HepG2 (cell line): Measurements from ENCODE around the gene GAL3ST2. TPM values are rescaled to one million over a fixed set of nuclear protein-coding genes. Genes with fewer than 3 reads are reported as not detected.
A peak's percentile ranks its signal among the peaks of the same experiment; 100 is the strongest.

Source experiments
- ATAC-seq: fragments of 200-7000 bp; cut with Tn5 transposase; 3 replicates; pipeline ENCODE4 v1.9.1; 2020; ENCODE audit warnings: mild to moderate bottlenecking, moderate library complexity
- BruUV-seq: library from RNA; stranded (reverse); fragments of 400-500 nt; replicated peaks from 2 replicates; lab custom pipeline; 2021; lab: Mats Ljungman, UMichigan
- CTCF ChIA-PET: fragments of 300-600 bp; formaldehyde crosslinking; extraction: SDS; loops from one replicate; lab custom pipeline; 2021; ENCODE audit warnings: low total read pairs, inconsistent platforms, low intra/inter-chr PET ratio; lab: Yijun Ruan, JAX
- POLR2A ChIA-PET: fragments of 350-600 bp; sonication (Branson Sonifier 250); formaldehyde crosslinking; loops from one replicate; lab custom pipeline; 2020; ENCODE audit warnings: antibody characterized with exemption, inconsistent platforms; lab: Yijun Ruan, JAX
- DNase-seq: peaks from one replicate; pipeline ENCODE4 v3.0.0-alpha.2; 2015; ENCODE audit warnings: low spot score
- FAIRE-seq: peaks from 3 replicates; lab custom pipeline; 2011; peaks lifted over from hg19 to GRCh38; lab: Jason Lieb, UNC
- H2AFZ ChIP-seq: one replicate; pipeline ENCODE4 v1.6.1; 2011; ENCODE audit warnings: low read length, inconsistent platforms
- H3K27ac ChIP-seq: fragments of 300-600 bp; 3 replicates; pipeline ENCODE4 v1.8.0; 2011; ENCODE audit warnings: mixed run types, mild to moderate bottlenecking, mixed read lengths, low read length, inconsistent platforms; ENCODE audit not compliant: insufficient read depth; ENCODE audit errors: extremely low read length
- H3K27me3 ChIP-seq, 2 experiments: fragments of 200-600 bp in 1 of 2; 2 replicates in 1 of 2; 3 replicates in 1 of 2; pipeline versions ENCODE4 v1.6.0 to v1.8.0; 2011; ENCODE audit warnings: low read length in 2 of 2, mild to moderate bottlenecking in 2 of 2, moderate library complexity in 2 of 2, inconsistent platforms in 1 of 2; ENCODE audit not compliant: insufficient read depth in 2 of 2, control insufficient read depth in 1 of 2
- H3K36me3 ChIP-seq, 2 experiments: fragments of 200-600 bp in 1 of 2; replicated peaks in 1 of 2; 2 replicates in 1 of 2; 3 replicates in 1 of 2; pipeline versions ENCODE4 v1.5.1 to v1.8.0; 2011; ENCODE audit warnings: low read length in 2 of 2, inconsistent platforms in 1 of 2; ENCODE audit not compliant: insufficient read depth in 2 of 2, control insufficient read depth in 1 of 2
- H3K4me1 ChIP-seq: 2 replicates; pipeline ENCODE4 v1.5.1; 2012; ENCODE audit warnings: low read length, inconsistent platforms; ENCODE audit not compliant: insufficient read depth
- H3K4me2 ChIP-seq: 2 replicates; pipeline ENCODE4 v1.6.0; 2011; ENCODE audit warnings: low read depth, low read length, inconsistent platforms
- H3K4me3 ChIP-seq, 3 experiments: fragments of 200-600 bp in 1 of 3; sonication (generic), shearing (Covaris generic) in 1 of 3; replicated peaks in 1 of 3; 2 replicates each; pipeline ENCODE4 v1.5.1; 2011 to 2016; ENCODE audit warnings: low read length in 3 of 3, inconsistent platforms in 2 of 3, low read depth in 2 of 3, mild to moderate bottlenecking in 2 of 3, control low read depth in 1 of 3, mixed read lengths in 1 of 3; ENCODE audit not compliant: insufficient read depth in 1 of 3
- H3K79me2 ChIP-seq: one replicate; pipeline ENCODE4 v1.6.1; 2011; ENCODE audit warnings: low read length, inconsistent platforms; ENCODE audit not compliant: insufficient read depth
- H3K9ac ChIP-seq: 2 replicates; pipeline ENCODE4 v1.6.0; 2011; ENCODE audit warnings: mild to moderate bottlenecking, low read depth, low read length, inconsistent platforms; ENCODE audit not compliant: insufficient read depth
- H3K9me3 ChIP-seq: 2 replicates; pipeline ENCODE4 v1.5.1; 2012; ENCODE audit warnings: mild to moderate bottlenecking, low read length
- H4K20me1 ChIP-seq: 2 replicates; pipeline ENCODE4 v1.6.0; 2011; ENCODE audit warnings: inconsistent platforms, mild to moderate bottlenecking, low read length, moderate library complexity; ENCODE audit not compliant: insufficient read depth
- AKAP8 ChIP-seq: sonication (generic); formaldehyde crosslinking; IDR thresholded peaks from 2 replicates; pipeline ENCODE4 v1.5.1; 2020; ENCODE audit warnings: mild to moderate bottlenecking, missing genetic modification reagents
- CHD2 ChIP-seq: IDR thresholded peaks from 2 replicates; pipeline ENCODE4 v1.6.1; 2011; ENCODE audit warnings: low read depth, low read length, improper control_type of control experiment
- DNMT3B ChIP-seq: conservative IDR thresholded peaks from 2 replicates; pipeline ENCODE4 v1.6.1; 2016; ENCODE audit warnings: missing biosample characterization, control low read depth
- DZIP1 ChIP-seq: sonication (generic); formaldehyde crosslinking; IDR thresholded peaks from 2 replicates; pipeline ENCODE4 v1.5.0; 2020; ENCODE audit warnings: mild to moderate bottlenecking, missing genetic modification reagents
- HNF4A ChIP-seq: sonication (generic); formaldehyde crosslinking; IDR thresholded peaks from 2 replicates; pipeline ENCODE4 v1.4.0; 2020; ENCODE audit warnings: missing genetic modification reagents
- POGK ChIP-seq: sonication (generic); formaldehyde crosslinking; conservative IDR thresholded peaks from 2 replicates; pipeline ENCODE4 v1.8.0; 2022; ENCODE audit warnings: mild to moderate bottlenecking, moderate library complexity, missing genetic modification reagents
- RXRA ChIP-seq: sonication (generic); formaldehyde crosslinking; IDR thresholded peaks from 2 replicates; pipeline ENCODE4 v1.5.1; 2020; ENCODE audit warnings: missing genetic modification reagents
- ZNF160 ChIP-seq: sonication (generic); formaldehyde crosslinking; IDR thresholded peaks from 2 replicates; pipeline ENCODE4 v1.8.0; 2022; ENCODE audit warnings: mild to moderate bottlenecking, inconsistent platforms, missing genetic modification reagents
- ZNF274 ChIP-seq: sonication (generic); formaldehyde crosslinking; IDR thresholded peaks from 2 replicates; pipeline ENCODE4 v1.5.1; 2020; ENCODE audit warnings: mild to moderate bottlenecking, missing genetic modification reagents
- ZNF615 ChIP-seq: sonication (generic); formaldehyde crosslinking; IDR thresholded peaks from 2 replicates; pipeline ENCODE4 v1.5.0; 2020; ENCODE audit warnings: mild to moderate bottlenecking, missing genetic modification reagents, borderline replicate concordance
- WGBS: methylation state at CpG from one replicate; pipeline ENCODE4 v1.1.6; 2017; ENCODE audit warnings: low lambda C conversion rate; 5-methylcytosine and 5-hydroxymethylcytosine counted together
- in situ Hi-C: cut with HindIII; loops from 2 replicates; pipeline ENCODE4 v1.10.0; 2017; ENCODE audit warnings: low pct_unique_long_range_greater_than_20kb; ENCODE audit not compliant: extremely low pct_ligation_motif_present
- intact Hi-C: fragments of 100-400 bp; cut with micrococcal nuclease; formaldehyde crosslinking; loops from one replicate; pipeline ENCODE4 v1.10.0; 2022; ENCODE audit not compliant: unreplicated experiment
- polyA plus RNA-seq, 8 experiments: library from polyadenylated mRNA; depleted of rRNA in 3 of 8; stranded (reverse) in 7 of 8; unstranded in 1 of 8; fragments of >200 nt; fragmentation: Illumina TruSeq in 4 of 8; extraction: Trizol in 4 of 8; gene quantifications; 2 replicates each; pipeline versions ENCODE4 v1.2.1 to v1.2.3, GENCODE V29; 2011 to 2016; ENCODE audit warnings: low read depth in 4 of 8, missing spikeins in 1 of 8, mixed read lengths in 1 of 8; ENCODE audit not compliant: insufficient read depth in 1 of 8
- total RNA-seq, 5 experiments: library from RNA; depleted of rRNA; stranded (reverse); fragments of >200 nt; fragmentation: Illumina TruSeq; extraction: Trizol; gene quantifications; 2 replicates each; pipeline ENCODE4 v1.2.3, GENCODE V29; 2016; ENCODE audit warnings: low read depth in 1 of 5
- TF ChIP-seq, protein P1 (sequence below): sonication (generic); formaldehyde crosslinking; IDR thresholded peaks from 2 replicates; pipeline ENCODE4 v1.8.0; 2022; ENCODE audit warnings: missing genetic modification reagents, low read depth, mild to moderate bottlenecking, borderline replicate concordance
- TF ChIP-seq, protein P2 (sequence below): sonication (generic); formaldehyde crosslinking; IDR thresholded peaks from 2 replicates; pipeline ENCODE4 v1.5.0; 2020; ENCODE audit warnings: mild to moderate bottlenecking, missing genetic modification reagents
- TF ChIP-seq, protein P3 (sequence below): sonication (generic); formaldehyde crosslinking; IDR thresholded peaks from 2 replicates; pipeline ENCODE4 v1.4.0; 2020; ENCODE audit warnings: mild to moderate bottlenecking, low read depth, missing genetic modification reagents

GAL3ST2 gene
- total and polyA plus RNA-seq, 2 of the 13 experiments (the other 11 are each of a cell fraction or from before 2014, with no cell fraction given): 0.17 to 0.20 TPM

DNA sequence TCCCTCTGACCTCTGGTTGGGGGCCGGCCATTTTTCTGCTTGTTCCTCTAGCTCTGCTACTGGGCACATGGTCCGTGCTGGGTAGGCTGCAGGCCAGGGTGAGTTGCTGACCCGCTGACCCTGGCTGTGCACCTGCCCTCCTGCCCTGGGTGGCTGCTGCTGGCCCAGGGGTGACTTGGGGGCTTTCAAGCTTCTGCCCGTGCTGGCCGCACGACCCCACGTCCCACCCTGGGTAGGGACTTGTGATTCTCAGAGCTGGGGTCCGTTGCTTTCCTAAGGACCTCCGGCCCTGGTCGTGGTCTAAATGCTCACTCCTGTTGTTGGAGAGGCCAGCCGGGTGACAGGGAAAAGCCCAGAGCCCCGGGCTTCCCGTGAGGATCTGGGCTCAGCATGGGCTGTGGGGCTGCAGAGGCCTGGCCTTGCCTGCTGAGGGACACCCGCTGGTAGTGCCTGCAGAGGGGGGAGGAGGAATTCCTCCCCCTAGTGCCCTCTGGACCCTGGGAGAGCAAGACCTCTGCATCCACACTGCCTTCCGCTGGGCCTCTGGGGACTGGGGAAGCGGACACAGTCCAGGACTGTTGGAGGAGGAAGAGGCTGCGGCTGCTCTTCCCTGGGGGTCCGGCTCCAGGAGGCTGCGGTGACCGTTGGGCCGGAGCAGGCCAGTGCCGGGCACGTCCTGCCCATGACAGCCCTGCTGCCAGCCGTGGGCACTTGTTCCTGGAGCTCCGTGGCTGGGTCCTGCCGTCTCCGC, 6.3 kb upstream of the GAL3ST2 start (continued):
- peak; percentile 99 for TF ChIP-seq HNF4A (CRISPR knock-in tag)
- peak; percentile 63 for TF ChIP-seq DZIP1 (CRISPR knock-in tag)
- TF ChIP-seq, protein P1, sequence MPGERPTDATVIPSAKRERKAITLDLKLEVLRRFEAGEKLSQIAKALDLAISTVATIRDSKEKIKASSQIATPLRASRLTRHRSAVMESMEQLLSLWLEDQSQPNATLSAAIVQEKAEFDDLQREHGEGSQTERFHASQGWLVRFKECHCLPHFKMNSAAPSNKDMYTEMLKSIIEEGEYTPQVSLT (CRISPR knock-in tag): no peak

DNA sequence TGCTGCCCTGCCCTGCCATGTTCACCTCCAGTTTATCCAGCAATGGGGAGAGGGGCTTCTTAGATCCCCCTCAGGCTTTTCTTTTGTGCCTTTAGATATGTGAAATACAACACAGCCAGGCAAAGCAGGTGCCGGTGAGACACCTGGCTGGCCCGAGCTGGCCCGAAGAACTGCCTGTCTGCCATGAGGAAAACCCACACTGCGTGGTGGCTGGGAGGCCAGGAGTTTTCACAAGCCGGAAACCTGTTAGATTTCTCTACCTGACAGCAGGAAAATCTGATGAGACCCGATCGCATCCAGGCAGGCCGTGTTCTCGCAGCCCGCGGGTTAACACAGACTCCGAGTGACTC, 5.7 kb upstream of the GAL3ST2 start:
- H3K36me3 ChIP-seq: no peaks in the 10 kb centered on the region; a peak in 1 of 5 replicates
- H3K27me3 ChIP-seq: no peaks in the 10 kb centered on the region; a peak in 1 of 5 replicates
- H3K4me2 ChIP-seq: peak overlapping the region; percentile 85
- BruUV-seq: TSS peak; percentile 87
- H3K9ac ChIP-seq: peak overlapping the region; percentile 92
- CTCF ChIA-PET: no interaction called here
- DNase-seq: no peak
- POLR2A ChIA-PET: interaction anchor here (0.9 to 8.9 kb wide), 23 partner anchors 8 to 162 kb away, joined by 3 to 218 read pairs (median 5); partner anchors contain the start of genes D2HGDH, DTYMK, ING5 and NEU4
- ATAC-seq: no peak
- H3K4me1 ChIP-seq: peaks cover 60% of the 10 kb centered on the region
- H3K79me2 ChIP-seq: peaks cover 24% of the 10 kb centered on the region
- no peak overlapping the region for H2AFZ ChIP-seq
- WGBS: 0% methylated on average over 5 of the region's 12 CpGs
- no peaks in the 10 kb centered on the region for H3K9me3 ChIP-seq
- H4K20me1 ChIP-seq: no peaks in the 10 kb centered on the region
- H3K27ac ChIP-seq: peak overlapping the region; percentile 92
- intact Hi-C loops (loop anchor here (2.0 kb wide), 2 partner anchors 38 to 48 kb away; partner anchors contain the start of gene NEU4), in situ Hi-C loops (loop anchor here (5.0 kb wide), 1 partner anchor 36 kb away; the partner anchor contains the start of gene NEU4)
- peak overlapping the region; percentile 67 to 82 (median 76) for H3K4me3 ChIP-seq
- FAIRE-seq: no peak
- TF ChIP-seq, protein P2, sequence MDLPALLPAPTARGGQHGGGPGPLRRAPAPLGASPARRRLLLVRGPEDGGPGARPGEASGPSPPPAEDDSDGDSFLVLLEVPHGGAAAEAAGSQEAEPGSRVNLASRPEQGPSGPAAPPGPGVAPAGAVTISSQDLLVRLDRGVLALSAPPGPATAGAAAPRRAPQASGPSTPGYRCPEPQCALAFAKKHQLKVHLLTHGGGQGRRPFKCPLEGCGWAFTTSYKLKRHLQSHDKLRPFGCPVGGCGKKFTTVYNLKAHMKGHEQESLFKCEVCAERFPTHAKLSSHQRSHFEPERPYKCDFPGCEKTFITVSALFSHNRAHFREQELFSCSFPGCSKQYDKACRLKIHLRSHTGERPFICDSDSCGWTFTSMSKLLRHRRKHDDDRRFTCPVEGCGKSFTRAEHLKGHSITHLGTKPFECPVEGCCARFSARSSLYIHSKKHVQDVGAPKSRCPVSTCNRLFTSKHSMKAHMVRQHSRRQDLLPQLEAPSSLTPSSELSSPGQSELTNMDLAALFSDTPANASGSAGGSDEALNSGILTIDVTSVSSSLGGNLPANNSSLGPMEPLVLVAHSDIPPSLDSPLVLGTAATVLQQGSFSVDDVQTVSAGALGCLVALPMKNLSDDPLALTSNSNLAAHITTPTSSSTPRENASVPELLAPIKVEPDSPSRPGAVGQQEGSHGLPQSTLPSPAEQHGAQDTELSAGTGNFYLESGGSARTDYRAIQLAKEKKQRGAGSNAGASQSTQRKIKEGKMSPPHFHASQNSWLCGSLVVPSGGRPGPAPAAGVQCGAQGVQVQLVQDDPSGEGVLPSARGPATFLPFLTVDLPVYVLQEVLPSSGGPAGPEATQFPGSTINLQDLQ (CRISPR knock-in tag): 0 out of 2 replicates have a peak, but pooled peaks have one; percentile 61
- 0 out of 2 replicates have a peak, but pooled peaks have one; percentile 59 for TF ChIP-seq ZNF615 (CRISPR knock-in tag)
- TF ChIP-seq DNMT3B: no peak
- no peak for TF ChIP-seq RXRA (CRISPR knock-in tag)
- peak; percentile 86 for TF ChIP-seq ZNF160 (CRISPR knock-in tag)
- peak; percentile 19 for TF ChIP-seq ZNF274
- no peak for TF ChIP-seq AKAP8
- no peak; the same call in 1 of the 2 replicates for TF ChIP-seq POGK (CRISPR knock-in tag)
- TF ChIP-seq, protein P3, sequence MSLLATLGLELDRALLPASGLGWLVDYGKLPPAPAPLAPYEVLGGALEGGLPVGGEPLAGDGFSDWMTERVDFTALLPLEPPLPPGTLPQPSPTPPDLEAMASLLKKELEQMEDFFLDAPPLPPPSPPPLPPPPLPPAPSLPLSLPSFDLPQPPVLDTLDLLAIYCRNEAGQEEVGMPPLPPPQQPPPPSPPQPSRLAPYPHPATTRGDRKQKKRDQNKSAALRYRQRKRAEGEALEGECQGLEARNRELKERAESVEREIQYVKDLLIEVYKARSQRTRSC (CRISPR knock-in tag): no peak
- 0 out of 2 replicates have a peak, but pooled peaks have one; percentile 11 for TF ChIP-seq CHD2
